Measurements from ENCODE around the gene NUDT22.
A peak's percentile ranks its signal among the peaks of the same experiment; 100 is the strongest.

NUDT22 gene, protein sequence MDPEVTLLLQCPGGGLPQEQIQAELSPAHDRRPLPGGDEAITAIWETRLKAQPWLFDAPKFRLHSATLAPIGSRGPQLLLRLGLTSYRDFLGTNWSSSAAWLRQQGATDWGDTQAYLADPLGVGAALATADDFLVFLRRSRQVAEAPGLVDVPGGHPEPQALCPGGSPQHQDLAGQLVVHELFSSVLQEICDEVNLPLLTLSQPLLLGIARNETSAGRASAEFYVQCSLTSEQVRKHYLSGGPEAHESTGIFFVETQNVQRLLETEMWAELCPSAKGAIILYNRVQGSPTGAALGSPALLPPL

DNA sequence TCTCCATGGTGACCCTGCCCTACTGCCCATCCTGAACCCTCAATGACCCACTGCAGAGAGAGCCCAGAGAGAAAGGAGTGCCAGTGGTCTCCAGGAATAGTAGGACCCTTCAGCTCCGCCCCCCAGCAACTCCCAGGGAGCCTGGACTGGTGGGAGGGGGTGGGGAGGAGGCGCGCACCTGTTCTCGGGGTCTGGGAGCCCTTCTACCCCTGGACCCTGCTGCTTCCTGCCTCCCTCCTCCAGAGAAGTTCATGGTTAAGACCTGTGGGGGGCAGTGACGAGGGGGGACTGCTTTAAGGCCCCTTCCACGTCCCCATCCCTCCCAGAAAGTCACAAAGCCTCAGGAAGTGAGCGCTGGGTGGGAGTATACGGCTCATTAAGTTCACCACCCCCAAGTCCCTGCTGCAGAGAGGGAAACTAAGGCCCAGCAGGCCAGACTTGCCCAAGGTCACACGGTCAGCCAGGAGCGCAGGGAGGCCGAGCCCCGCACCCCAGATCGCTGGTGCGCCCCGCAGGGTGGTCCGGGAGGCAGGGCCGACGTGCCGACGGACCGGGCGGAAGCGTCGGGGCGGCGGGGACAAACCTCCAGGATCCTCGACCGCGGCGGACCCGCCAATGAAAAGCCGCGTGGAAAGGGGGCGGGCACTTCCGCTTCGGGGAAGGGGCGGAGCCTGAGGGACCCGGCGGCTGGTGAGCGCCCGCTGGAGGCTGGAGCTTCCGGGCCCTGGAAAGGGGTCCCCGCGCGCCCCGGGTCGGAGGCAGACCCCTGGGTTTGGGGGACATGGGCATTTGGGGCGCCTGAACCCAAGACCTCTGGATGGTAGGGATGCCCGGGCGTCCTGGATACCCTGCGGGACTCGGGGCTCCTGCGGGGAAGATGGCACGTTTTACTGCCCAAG lies at the start of gene NUDT22, which contains the start of gene TRPT1:
Gene NUDT22 (plus strand): TSS at position 667 of the 899 bp plus-strand sequence. CDS start 379 bp downstream, outside the sequence.
Gene TRPT1 (minus strand): TSS at position 579 of the 899 bp plus-strand sequence. CDS start 326 bp downstream, at position 253.
- in situ Hi-C loops (cut with MboI; ENCODE audit: low sequenced_read_pairs, unreplicated experiment): no loop called here
- TF ChIP-seq CTCF (IDR thresholded peaks at IDR 0.05; ENCODE audit: borderline replicate concordance, control extremely low read depth, extremely low read depth, insufficient read depth, missing control alignments): no peak
- DNase-seq (ENCODE audit: low spot score): peak; percentile 96

- TF ChIP-seq CTCF (IDR thresholded peaks at IDR 0.05; ENCODE audit: borderline replicate concordance, control extremely low read depth, extremely low read depth, insufficient read depth, missing control alignments): no peak
- no peak for DNase-seq (ENCODE audit: low spot score)
- in situ Hi-C loops (cut with MboI; ENCODE audit: low sequenced_read_pairs, unreplicated experiment): no loop called here
Measured at GRCh38 chr11:64176751-64177150, 49.3 kb upstream of the NUDT22 start.

- no peak for DNase-seq (ENCODE audit: low spot score)
- TF ChIP-seq CTCF (IDR thresholded peaks at IDR 0.05; ENCODE audit: borderline replicate concordance, control extremely low read depth, extremely low read depth, insufficient read depth, missing control alignments): no peak
- in situ Hi-C loops (cut with MboI; ENCODE audit: low sequenced_read_pairs, unreplicated experiment): no loop called here
Measured at GRCh38 chr11:64178203-64178602, 47.9 kb upstream of the NUDT22 start.

GRCh38 chr11:64178951-64179639 lies 47.0 kb upstream of the NUDT22 start:
- DNase-seq (ENCODE audit: low spot score): no peak
- in situ Hi-C loops (cut with MboI; ENCODE audit: low sequenced_read_pairs, unreplicated experiment): no loop called here
- no peak for TF ChIP-seq CTCF (IDR thresholded peaks at IDR 0.05; ENCODE audit: borderline replicate concordance, control extremely low read depth, extremely low read depth, insufficient read depth, missing control alignments)

DNA sequence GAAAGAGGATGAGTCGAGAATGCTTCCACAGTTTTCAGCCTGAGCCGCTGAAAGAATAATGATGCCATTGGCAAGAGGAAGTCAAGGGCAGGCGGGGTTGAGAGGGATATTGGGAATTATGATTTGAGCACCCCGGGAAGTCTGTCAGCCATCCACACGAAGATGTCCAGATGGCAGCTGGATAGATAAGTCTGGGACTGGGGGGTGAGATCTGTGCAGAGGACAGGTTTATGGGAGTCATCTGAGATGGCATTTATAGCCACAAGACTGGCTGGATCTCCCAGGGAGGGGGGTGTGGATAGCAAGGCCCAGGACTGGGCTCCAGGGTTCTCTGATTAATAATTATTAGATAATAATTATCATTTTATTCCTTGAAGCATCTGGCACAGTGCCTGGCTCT lies 45.2 kb upstream of the NUDT22 start:
- in situ Hi-C loops (cut with MboI; ENCODE audit: low sequenced_read_pairs, unreplicated experiment): no loop called here
- TF ChIP-seq CTCF (IDR thresholded peaks at IDR 0.05; ENCODE audit: borderline replicate concordance, control extremely low read depth, extremely low read depth, insufficient read depth, missing control alignments): no peak
- DNase-seq (ENCODE audit: low spot score): no peak

All from GM13976 (cell line).